ENCODE results near the gene SUCNR1.

Gene SUCNR1

GRCh38 chr3:151901644-151902285, 28.3 kb downstream of the SUCNR1 start:
- Histone ChIP-seq H3K4me1 (ENCODE audit: insufficient read depth, low read length) (peaks cover 46% of the 10 kb centered on the region), H3K9me3 (ENCODE audit: insufficient read depth, low read length, severe bottlenecking) (no peaks in the 10 kb centered on the region), H2AFZ (ENCODE audit: low read depth, low read length) (peak overlapping the region; percentile 63), H3K27ac (ENCODE audit: low read length) (peak overlapping the region; percentile 22), H3K36me3 (ENCODE audit: insufficient read depth, low read length) (no peaks in the 10 kb centered on the region), H3K9ac (ENCODE audit: low read depth, low read length) (no peak overlapping the region), H3K79me2 (ENCODE audit: insufficient read depth, low read length) (no peaks in the 10 kb centered on the region), H3K4me2 (ENCODE audit: insufficient read depth, low read length) (no peak overlapping the region), H3K27me3 (ENCODE audit: insufficient read depth, low read length, poor library complexity) (no peaks in the 10 kb centered on the region), H3K4me3 (ENCODE audit: low read depth in 1 of 2, low read length in 2 of 2) (no peak overlapping the region), H4K20me1 (ENCODE audit: insufficient read depth, low read length) (no peaks in the 10 kb centered on the region)
- ATAC-seq (ENCODE audit: insufficient read depth, low read depth) (no peak), DNase-seq (no peak)
- no peak for TF ChIP-seq EZH2 (IDR thresholded peaks at IDR 0.05; ENCODE audit: borderline replicate concordance, low read depth, low read length, severe bottlenecking)
- no peak for TF ChIP-seq CTCF (IDR thresholded peaks at IDR 0.05; ENCODE audit: borderline replicate concordance, extremely low read depth, low read length, poor library complexity, severe bottlenecking)

- H3K27ac ChIP-seq (ENCODE audit: low read length) = no peak overlapping the region
- H3K9ac ChIP-seq (ENCODE audit: low read depth, low read length) = no peak overlapping the region
- ATAC-seq (ENCODE audit: insufficient read depth, low read depth) = no peak
- H3K36me3 ChIP-seq (ENCODE audit: insufficient read depth, low read length) = no peaks in the 10 kb centered on the region
- no peaks in the 10 kb centered on the region for H3K27me3 ChIP-seq (ENCODE audit: insufficient read depth, low read length, poor library complexity)
- no peak for DNase-seq
- H2AFZ ChIP-seq (ENCODE audit: low read depth, low read length) = no peak overlapping the region
- H3K4me2 ChIP-seq (ENCODE audit: insufficient read depth, low read length) = no peak overlapping the region
- H3K79me2 ChIP-seq (ENCODE audit: insufficient read depth, low read length) = no peaks in the 10 kb centered on the region
- no peak overlapping the region for H3K4me3 ChIP-seq (ENCODE audit: low read depth in 1 of 2, low read length in 2 of 2)
- TF ChIP-seq CTCF (IDR thresholded peaks at IDR 0.05; ENCODE audit: borderline replicate concordance, extremely low read depth, low read length, poor library complexity, severe bottlenecking) (no peak), EZH2 (IDR thresholded peaks at IDR 0.05; ENCODE audit: borderline replicate concordance, low read depth, low read length, severe bottlenecking) (no peak)
- no peaks in the 10 kb centered on the region for H3K9me3 ChIP-seq (ENCODE audit: insufficient read depth, low read length, severe bottlenecking)
- H4K20me1 ChIP-seq (ENCODE audit: insufficient read depth, low read length) = no peaks in the 10 kb centered on the region
- H3K4me1 ChIP-seq (ENCODE audit: insufficient read depth, low read length) = peaks cover 46% of the 10 kb centered on the region
Measured at GRCh38 chr3:151903501-151903991, 30.1 kb downstream of the SUCNR1 start.

- H4K20me1 ChIP-seq (ENCODE audit: insufficient read depth, low read length) = no peaks in the 10 kb centered on the region
- no peak for DNase-seq
- TF ChIP-seq CTCF (IDR thresholded peaks at IDR 0.05; ENCODE audit: borderline replicate concordance, extremely low read depth, low read length, poor library complexity, severe bottlenecking) = no peak
- TF ChIP-seq EZH2 (IDR thresholded peaks at IDR 0.05; ENCODE audit: borderline replicate concordance, low read depth, low read length, severe bottlenecking) = no peak
- no peaks in the 10 kb centered on the region for H3K36me3 ChIP-seq (ENCODE audit: insufficient read depth, low read length)
- H3K4me1 ChIP-seq (ENCODE audit: insufficient read depth, low read length) = peaks cover 34% of the 10 kb centered on the region
- H3K4me3 ChIP-seq (ENCODE audit: low read depth in 1 of 2, low read length in 2 of 2) = no peak overlapping the region
- H3K27me3 ChIP-seq (ENCODE audit: insufficient read depth, low read length, poor library complexity) = no peaks in the 10 kb centered on the region
- no peaks in the 10 kb centered on the region for H3K79me2 ChIP-seq (ENCODE audit: insufficient read depth, low read length)
- no peak overlapping the region for H3K4me2 ChIP-seq (ENCODE audit: insufficient read depth, low read length)
- no peak overlapping the region for H3K27ac ChIP-seq (ENCODE audit: low read length)
- H2AFZ ChIP-seq (ENCODE audit: low read depth, low read length) = no peak overlapping the region
- no peaks in the 10 kb centered on the region for H3K9me3 ChIP-seq (ENCODE audit: insufficient read depth, low read length, severe bottlenecking)
- no peak for ATAC-seq (ENCODE audit: insufficient read depth, low read depth)
- no peak overlapping the region for H3K9ac ChIP-seq (ENCODE audit: low read depth, low read length)
Measured at GRCh38 chr3:151905647-151906046, 32.2 kb downstream of the SUCNR1 start.
